GM10266 (cell line): ENCODE measurements around the gene WBP1L.
"Not testable (repeated sequence)": the region's sequence is repeated elsewhere in the genome, so short reads cannot be mapped to it uniquely, and the experiment has no call there.

Experiments used
- DNase-seq: peaks from one replicate; pipeline ENCODE4 v3.0.0; 2012; ENCODE audit errors: extremely low spot score
- CTCF ChIP-seq: IDR thresholded peaks from 2 replicates; pipeline ENCODE4 v1.5.1; 2012; ENCODE audit warnings: mild to moderate bottlenecking, low read depth; ENCODE audit not compliant: control insufficient read depth, insufficient read depth; ENCODE audit errors: missing control alignments

WBP1L gene

GRCh38 chr10:102834143-102834542 is 90.4 kb downstream of the WBP1L start:
- no peak for TF ChIP-seq CTCF
- DNase-seq = no peak

GRCh38 chr10:102835007-102835482 is 91.3 kb downstream of the WBP1L start:
- peak; percentile 79 for DNase-seq
- TF ChIP-seq CTCF = peak; percentile 89

GRCh38 chr10:102837230-102837721 is 93.5 kb downstream of the WBP1L start, which contains the start of gene CYP17A1:
Gene CYP17A1 (minus strand): TSS chr10:102837413. CDS start chr10:102837361, 52 bp downstream.
- no peak for DNase-seq
- TF ChIP-seq CTCF = no peak

GRCh38 chr10:102838276-102838927 is 94.7 kb downstream of the WBP1L start:
- DNase-seq = not testable (repeated sequence)

- no peak for TF ChIP-seq CTCF
- no peak for DNase-seq
These were observed 98.1 kb downstream of the WBP1L start for GRCh38 chr10:102841827-102842345.

GRCh38 chr10:102843139-102843538 is 99.4 kb downstream of the WBP1L start:
- DNase-seq = not testable (repeated sequence)

GRCh38 chr10:102844190-102844776 is 100.5 kb downstream of the WBP1L start:
- not testable (repeated sequence) for DNase-seq

GRCh38 chr10:102845352-102845902 is 101.7 kb downstream of the WBP1L start:
- no peak for TF ChIP-seq CTCF

More at GRCh38 chr10:102845352-102845902, 101.7 kb downstream of the WBP1L start:
- no peak for DNase-seq
